B cell (primary cell): ENCODE data around the gene GEMIN7. TPM values are rescaled to one million over a fixed set of nuclear protein-coding genes. Genes with fewer than 3 reads are reported as not detected.

Experiments
- ATAC-seq: fragments of 200-7000 bp; cut with Tn5 transposase; one replicate; pipeline ENCODE4 v1.10.0; 2021; ENCODE audit warnings: low read depth, mild to moderate bottlenecking, moderate number of reproducible peaks, moderate library complexity
- CTCF ChIA-PET: fragments of 350-600 bp; sonication (Branson Sonifier 250); formaldehyde crosslinking; loops from one replicate; lab custom pipeline; 2021; ENCODE audit warnings: antibody characterized with exemption, inconsistent platforms; lab: Charles Lee
- POLR2A ChIA-PET: fragments of 350-600 bp; sonication (Branson Sonifier 250); formaldehyde crosslinking; loops from one replicate; lab custom pipeline; 2021; ENCODE audit warnings: antibody characterized with exemption; lab: Charles Lee
- DNase-seq: peaks from one replicate; pipeline ENCODE4 v3.0.0; 2013
- H2AFZ ChIP-seq: 2 replicates; pipeline ENCODE4 v1.6.1; 2012; ENCODE audit warnings: mild to moderate bottlenecking, low read depth, low read length; ENCODE audit not compliant: insufficient read depth, poor library complexity, severe bottlenecking
- H3K27ac ChIP-seq, 2 donors: 1 replicate in 1 of 2; 2 replicates in 1 of 2; pipeline ENCODE4 v1.5.1; 2012 to 2013; ENCODE audit warnings: low read length in 2 of 2, mild to moderate bottlenecking in 2 of 2, moderate library complexity in 1 of 2
- H3K27me3 ChIP-seq, 4 experiments: fragments of 200-600 bp in 1 of 4; sonication (generic) in 1 of 4; replicated peaks in 1 of 4; 1 replicate in 2 of 4; 2 replicates in 2 of 4; pipeline versions ENCODE4 v1.6.1 to v1.7.0; 2013 to 2016; ENCODE audit warnings: low read length in 3 of 4, mild to moderate bottlenecking in 2 of 4, mixed read lengths in 1 of 4, moderate library complexity in 1 of 4; ENCODE audit not compliant: insufficient read depth in 4 of 4, control insufficient read depth in 3 of 4; ENCODE audit errors: control extremely low read depth in 1 of 4
- H3K36me3 ChIP-seq, 2 experiments: replicated peaks in 1 of 2; 1 replicate in 1 of 2; 2 replicates in 1 of 2; pipeline versions ENCODE4 v1.6.1 to v1.7.1; 2013; ENCODE audit warnings: low read length in 1 of 2; ENCODE audit not compliant: insufficient read depth in 2 of 2, control insufficient read depth in 1 of 2; ENCODE audit errors: control extremely low read depth in 1 of 2, extremely low read depth in 1 of 2
- H3K4me1 ChIP-seq, 2 donors: fragments of 200-600 bp in 1 of 2; sonication (generic) in 1 of 2; 1 replicate in 1 of 2; 2 replicates in 1 of 2; pipeline versions ENCODE4 v1.5.1 to v1.6.1; 2013 to 2017; ENCODE audit warnings: low read length in 2 of 2; ENCODE audit not compliant: control insufficient read depth in 2 of 2, insufficient read depth in 2 of 2
- H3K4me2 ChIP-seq: replicated peaks from 2 replicates; pipeline ENCODE3; 2012; ENCODE audit warnings: mild to moderate bottlenecking, low read depth, low read length; ENCODE audit not compliant: poor library complexity, severe bottlenecking
- H3K4me3 ChIP-seq, 5 experiments: fragments of 200-600 bp in 1 of 5; sonication (generic) in 1 of 5; 1 replicate in 3 of 5; 2 replicates in 2 of 5; pipeline versions ENCODE4 v1.5.1 to v1.7.0; 2011 to 2016; ENCODE audit warnings: low read length in 4 of 5, mild to moderate bottlenecking in 4 of 5, low read depth in 2 of 5, control low read depth in 1 of 5, moderate library complexity in 1 of 5; ENCODE audit not compliant: insufficient read depth in 1 of 5; ENCODE audit errors: control extremely low read depth in 1 of 5, extremely low read depth in 1 of 5
- H3K79me2 ChIP-seq: fragments of 200-600 bp; sonication (generic); one replicate; pipeline ENCODE4 v1.6.0; 2016; ENCODE audit warnings: low read length; ENCODE audit not compliant: control insufficient read depth, insufficient read depth
- H3K9ac ChIP-seq: fragments of 200-600 bp; sonication (generic); 2 replicates; pipeline ENCODE4 v1.6.1; 2017; ENCODE audit warnings: mild to moderate bottlenecking, low read length, moderate library complexity
- H3K9me3 ChIP-seq, 3 donors: one replicate each; pipeline versions ENCODE4 v1.6.1 to v1.7.1; 2013; ENCODE audit warnings: low read length in 2 of 3; ENCODE audit not compliant: control insufficient read depth in 2 of 3, insufficient read depth in 1 of 3; ENCODE audit errors: control extremely low read depth in 1 of 3
- H4K20me1 ChIP-seq: 2 replicates; pipeline ENCODE4 v1.6.0; 2012; ENCODE audit warnings: mild to moderate bottlenecking, low read length; ENCODE audit not compliant: insufficient read depth, control insufficient read depth, poor library complexity, severe bottlenecking
- H3K27ac Mint-ChIP-seq: one replicate; pipeline ENCODE4 v1.8.0; 2021; ENCODE audit warnings: mixed read lengths
- H3K27me3 Mint-ChIP-seq: one replicate; pipeline ENCODE4 v1.8.0; 2021; ENCODE audit warnings: mixed read lengths
- H3K4me1 Mint-ChIP-seq: one replicate; pipeline ENCODE4 v1.8.0; 2021; ENCODE audit warnings: mixed read lengths
- H3K4me3 Mint-ChIP-seq: one replicate; pipeline ENCODE4 v1.8.0; 2021; ENCODE audit warnings: mixed read lengths
- H3K9me3 Mint-ChIP-seq: one replicate; pipeline ENCODE4 v1.8.0; 2022; ENCODE audit warnings: mixed read lengths; ENCODE audit not compliant: insufficient read depth
- CTCF ChIP-seq: fragments of 200-600 bp; IDR thresholded peaks from one replicate; pipeline ENCODE4 v1.8.0; 2022; ENCODE audit warnings: antibody characterized with exemption, mild to moderate bottlenecking
- EZH2 ChIP-seq: IDR thresholded peaks from 2 replicates; pipeline ENCODE4 v1.6.1; 2012; ENCODE audit warnings: borderline replicate concordance, low read depth, mild to moderate bottlenecking, moderate library complexity, low read length; ENCODE audit not compliant: insufficient read depth, poor library complexity, severe bottlenecking
- WGBS: methylation state at CpG from one replicate; pipeline ENCODE4 v1.1.5; 2013; ENCODE audit warnings: missing lambda C conversion rate; ENCODE audit not compliant: insufficient coverage; 5-methylcytosine and 5-hydroxymethylcytosine counted together
- intact Hi-C: fragments of 100-400 bp; cut with micrococcal nuclease; formaldehyde crosslinking; loops from one replicate; pipeline ENCODE4 v1.10.0; 2022
- polyA plus RNA-seq: library from polyadenylated mRNA; depleted of rRNA; stranded (reverse); fragments of >200 nt; gene quantifications from 2 replicates; pipeline ENCODE4 v1.2.3, GENCODE V29; 2012
- total RNA-seq, 2 donors: library from RNA; stranded (reverse); fragments of 120-200 nt in 1 of 2; gene quantifications; 1 replicate in 1 of 2; 2 replicates in 1 of 2; pipeline versions ENCODE4 v1.2.3 to v1.2.4, GENCODE V29; 2013 to 2022

The GEMIN7 gene
- total and polyA plus RNA-seq, 2 donors (not counting 1 experiment from before 2014, with no cell fraction given), result 43.0 to 89.4 TPM

- H3K9ac ChIP-seq, result peak overlapping the region; percentile 86
- Mint-ChIP-seq H3K27me3 (no peaks in the 10 kb centered on the region), H3K27ac (peak overlapping the region; percentile 99), H3K4me1 (peaks cover 55% of the 10 kb centered on the region), H3K4me3 (peak overlapping the region; percentile 95), H3K9me3 (peaks cover 3% of the 10 kb centered on the region)
- peak overlapping the region; percentile 88 for H3K4me2 ChIP-seq
- H3K27me3 ChIP-seq, result no peaks in the 10 kb centered on the region
- peaks cover 39% of the 10 kb centered on the region for H4K20me1 ChIP-seq
- H2AFZ ChIP-seq, result peak overlapping the region; percentile 93
- peaks cover 71% of the 10 kb centered on the region for H3K79me2 ChIP-seq
- H3K4me1 ChIP-seq, result peaks cover 22 to 49% of the 10 kb centered on the region in 2 donors
- H3K27ac ChIP-seq, result peak overlapping the region; percentile 81 to 98
- WGBS, result 40% methylated on average over 52 of the region's 64 CpGs
- TF ChIP-seq EZH2, result no peak
- no peak for TF ChIP-seq CTCF
- ChIA-PET POLR2A (interaction anchor here (1.1 to 2.9 kb wide), 6 partner anchors 12 to 139 kb away, joined by 3 to 28 read pairs (median 10); partner anchors contain the start of genes CLASRP and GEMIN7), CTCF (interaction anchor here (1.0 to 2.3 kb wide), 11 partner anchors 8 to 159 kb away, joined by 4 to 11 read pairs (median 5); partner anchors contain the start of genes BLOC1S3, CLPTM1, GEMIN7 and TRAPPC6A)
- H3K36me3 ChIP-seq, result peaks cover 0 to 16% of the 10 kb centered on the region in 2 experiments
- peak overlapping the region; percentile 79 to 93 (median 91) for H3K4me3 ChIP-seq
- intact Hi-C loops, result loop anchor here (1.0 to 5.0 kb wide), 5 partner anchors 12 to 136 kb away; partner anchors contain the start of genes BLOC1S3, CLASRP, CLPTM1 and GEMIN7
- DNase-seq (peak; percentile 98), ATAC-seq (peak; percentile 81)
- peaks cover 0 to 8% (median 0%) of the 10 kb centered on the region in 3 donors for H3K9me3 ChIP-seq
Measured at GRCh38 chr19:45091031-45091923, 12.2 kb downstream of the GEMIN7 start.
